ENCODE results near the gene WDR89. TPM values are rescaled to one million over a fixed set of nuclear protein-coding genes. Genes with fewer than 3 reads are reported as not detected.
A peak's percentile ranks its signal among the peaks of the same experiment; 100 is the strongest.
"Not testable (repeated sequence)": the region's sequence is repeated elsewhere in the genome, so short reads cannot be mapped to it uniquely, and the experiment has no call there.

WDR89 gene
- total RNA-seq, 1 experiment from 2014 or later: 19.7 TPM

DNA sequence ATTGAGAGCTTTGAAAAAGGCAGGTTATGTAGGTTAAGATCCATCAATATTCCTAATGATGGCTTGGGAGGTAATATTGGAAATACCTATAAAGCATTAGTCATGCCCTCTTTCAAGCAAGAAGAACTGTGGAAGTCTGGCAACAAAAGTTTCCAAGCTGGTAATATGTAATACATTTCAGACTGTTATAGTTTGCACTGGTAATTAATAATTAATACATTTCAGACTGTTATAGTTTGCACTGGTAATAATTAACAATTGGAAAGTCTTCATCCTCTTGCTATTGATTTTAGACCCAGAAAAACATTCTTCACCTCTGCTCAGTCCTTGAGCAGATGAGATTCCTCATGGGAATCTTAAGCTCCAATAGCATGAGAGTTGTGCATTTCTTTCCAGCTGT is 29.0 kb upstream of the WDR89 start:
- peak overlapping the region; percentile 61 for H3K27ac Mint-ChIP-seq (ENCODE audit: unreplicated experiment)
- DNase-seq: no peak
- H3K4me1 Mint-ChIP-seq (ENCODE audit: low read depth, unreplicated experiment): peaks cover 30% of the 10 kb centered on the region
- intact Hi-C loops (cut with micrococcal nuclease; ENCODE audit: unreplicated experiment): loop anchor here (5.0 kb wide), 3 partner anchors 33 to 77 kb away; partner anchors contain the start of gene SGPP1
- CTCF ChIA-PET: interaction anchor here (1.0 to 1.1 kb wide), 3 partner anchors 29 to 100 kb away, joined by 3 to 4 read pairs (median 4); partner anchors contain the start of gene WDR89
- H3K36me3 Mint-ChIP-seq (ENCODE audit: insufficient read depth, unreplicated experiment): no peaks in the 10 kb centered on the region
- H3K27me3 Mint-ChIP-seq (ENCODE audit: unreplicated experiment): no peaks in the 10 kb centered on the region
- peak overlapping the region; percentile 32 for H3K4me3 Mint-ChIP-seq (ENCODE audit: low read depth, unreplicated experiment)
- no TSS peak for BruUV-seq (replicated peaks)
- H3K9me3 Mint-ChIP-seq (ENCODE audit: low read depth, unreplicated experiment): no peaks in the 10 kb centered on the region
- TF ChIP-seq, protein P1, sequence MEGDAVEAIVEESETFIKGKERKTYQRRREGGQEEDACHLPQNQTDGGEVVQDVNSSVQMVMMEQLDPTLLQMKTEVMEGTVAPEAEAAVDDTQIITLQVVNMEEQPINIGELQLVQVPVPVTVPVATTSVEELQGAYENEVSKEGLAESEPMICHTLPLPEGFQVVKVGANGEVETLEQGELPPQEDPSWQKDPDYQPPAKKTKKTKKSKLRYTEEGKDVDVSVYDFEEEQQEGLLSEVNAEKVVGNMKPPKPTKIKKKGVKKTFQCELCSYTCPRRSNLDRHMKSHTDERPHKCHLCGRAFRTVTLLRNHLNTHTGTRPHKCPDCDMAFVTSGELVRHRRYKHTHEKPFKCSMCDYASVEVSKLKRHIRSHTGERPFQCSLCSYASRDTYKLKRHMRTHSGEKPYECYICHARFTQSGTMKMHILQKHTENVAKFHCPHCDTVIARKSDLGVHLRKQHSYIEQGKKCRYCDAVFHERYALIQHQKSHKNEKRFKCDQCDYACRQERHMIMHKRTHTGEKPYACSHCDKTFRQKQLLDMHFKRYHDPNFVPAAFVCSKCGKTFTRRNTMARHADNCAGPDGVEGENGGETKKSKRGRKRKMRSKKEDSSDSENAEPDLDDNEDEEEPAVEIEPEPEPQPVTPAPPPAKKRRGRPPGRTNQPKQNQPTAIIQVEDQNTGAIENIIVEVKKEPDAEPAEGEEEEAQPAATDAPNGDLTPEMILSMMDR (IDR thresholded peaks at IDR 0.05; ENCODE audit: unreplicated experiment): no peak

DNA sequence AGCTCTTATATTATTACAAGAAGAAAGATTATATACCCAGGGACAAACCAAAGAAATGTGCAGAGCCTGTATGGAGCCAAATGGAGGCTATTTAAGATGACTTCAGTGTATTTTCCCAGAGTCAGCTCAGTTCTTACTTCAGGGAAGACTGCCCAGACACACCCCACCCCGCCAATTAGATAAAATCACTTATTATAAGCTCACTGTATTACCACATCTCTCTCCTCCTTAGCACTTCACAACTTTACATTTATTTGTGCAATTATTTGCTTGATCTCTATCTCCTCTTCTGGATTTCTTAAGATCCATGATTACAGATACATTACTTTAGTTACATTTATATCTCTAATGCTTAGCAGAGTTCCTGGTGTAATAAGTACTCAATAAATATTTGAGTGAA is 24.7 kb upstream of the WDR89 start:
- TF ChIP-seq, protein P1 (IDR thresholded peaks at IDR 0.05; ENCODE audit: unreplicated experiment): no peak
- intact Hi-C loops (cut with micrococcal nuclease; ENCODE audit: unreplicated experiment): loop anchor here (10.0 kb wide), 1 partner anchor 198 kb away; no protein-coding TSS in a partner anchor
- CTCF ChIA-PET: interaction anchor here (0.6 to 1.4 kb wide), 3 partner anchors 24 to 74 kb away, joined by 3 read pairs; partner anchors contain the start of gene WDR89
- H3K9me3 Mint-ChIP-seq (ENCODE audit: low read depth, unreplicated experiment): no peaks in the 10 kb centered on the region
- H3K4me1 Mint-ChIP-seq (ENCODE audit: low read depth, unreplicated experiment): peaks cover 16% of the 10 kb centered on the region
- no peak overlapping the region for H3K4me3 Mint-ChIP-seq (ENCODE audit: low read depth, unreplicated experiment)
- no peak for DNase-seq
- H3K27ac Mint-ChIP-seq (ENCODE audit: unreplicated experiment): no peak overlapping the region
- H3K36me3 Mint-ChIP-seq (ENCODE audit: insufficient read depth, unreplicated experiment): no peaks in the 10 kb centered on the region
- no TSS peak for BruUV-seq (replicated peaks)
- no peaks in the 10 kb centered on the region for H3K27me3 Mint-ChIP-seq (ENCODE audit: unreplicated experiment)

DNA sequence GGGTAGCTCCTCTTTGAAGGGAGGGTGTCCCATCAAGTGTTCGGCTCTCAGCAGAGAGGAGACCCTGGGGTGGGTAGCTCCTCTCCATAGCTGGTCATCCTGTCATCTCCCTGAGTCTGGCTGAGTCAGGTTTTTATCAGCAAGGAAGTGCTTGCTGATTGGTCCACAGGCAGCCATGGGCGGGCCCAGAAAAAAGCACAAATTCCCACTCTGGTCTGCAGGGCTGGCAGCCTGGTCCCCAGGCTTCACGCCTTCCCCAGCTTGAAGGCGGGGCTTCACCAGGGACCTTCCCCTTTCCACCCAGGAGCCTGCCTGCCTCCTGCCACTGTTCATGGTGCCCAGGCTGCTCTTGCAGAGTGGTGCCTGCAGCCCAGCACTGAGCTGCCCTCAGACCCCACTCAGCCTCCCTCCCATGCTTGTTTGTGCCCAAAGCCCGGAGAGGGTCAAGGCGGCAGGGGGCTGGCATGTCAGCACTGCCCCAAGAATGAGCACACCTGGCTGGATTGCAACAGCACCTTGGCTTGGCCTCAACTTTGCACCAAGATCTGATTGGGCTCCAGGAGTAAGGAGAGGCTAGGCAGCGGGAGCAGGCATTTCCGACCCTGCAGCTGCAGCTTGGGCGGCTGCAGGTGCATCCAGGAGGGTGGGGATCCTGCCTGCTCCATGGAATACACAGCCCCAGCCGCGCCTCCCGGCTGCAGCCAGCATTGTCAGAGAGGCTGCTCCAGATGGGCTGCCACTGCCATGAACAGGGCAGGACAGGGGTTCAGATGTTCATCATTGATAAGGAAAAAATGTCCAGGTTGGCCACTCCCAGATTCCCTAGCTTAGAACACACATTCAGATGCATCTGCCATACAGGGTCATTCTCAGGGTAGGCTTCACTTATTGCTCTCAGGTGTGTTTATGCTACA is 22.0 kb upstream of the WDR89 start:
- Mint-ChIP-seq H3K27ac (ENCODE audit: unreplicated experiment) (no peak overlapping the region), H3K4me1 (ENCODE audit: low read depth, unreplicated experiment) (peaks cover 34% of the 10 kb centered on the region), H3K4me3 (ENCODE audit: low read depth, unreplicated experiment) (no peak overlapping the region), H3K27me3 (ENCODE audit: unreplicated experiment) (no peaks in the 10 kb centered on the region), H3K9me3 (ENCODE audit: low read depth, unreplicated experiment) (no peaks in the 10 kb centered on the region), H3K36me3 (ENCODE audit: insufficient read depth, unreplicated experiment) (peaks cover 8% of the 10 kb centered on the region)
- no TSS peak for BruUV-seq (replicated peaks)
- CTCF ChIA-PET: interaction anchor here (2.0 kb wide), 1 partner anchor 22 kb away, joined by 6 read pairs; the partner anchor contains the start of gene WDR89
- TF ChIP-seq, protein P1 (IDR thresholded peaks at IDR 0.05; ENCODE audit: unreplicated experiment): no peak
- intact Hi-C loops (cut with micrococcal nuclease; ENCODE audit: unreplicated experiment): loop anchor here (10.0 kb wide), 1 partner anchor 201 kb away; no protein-coding TSS in a partner anchor
- DNase-seq: peak; percentile 76

DNA sequence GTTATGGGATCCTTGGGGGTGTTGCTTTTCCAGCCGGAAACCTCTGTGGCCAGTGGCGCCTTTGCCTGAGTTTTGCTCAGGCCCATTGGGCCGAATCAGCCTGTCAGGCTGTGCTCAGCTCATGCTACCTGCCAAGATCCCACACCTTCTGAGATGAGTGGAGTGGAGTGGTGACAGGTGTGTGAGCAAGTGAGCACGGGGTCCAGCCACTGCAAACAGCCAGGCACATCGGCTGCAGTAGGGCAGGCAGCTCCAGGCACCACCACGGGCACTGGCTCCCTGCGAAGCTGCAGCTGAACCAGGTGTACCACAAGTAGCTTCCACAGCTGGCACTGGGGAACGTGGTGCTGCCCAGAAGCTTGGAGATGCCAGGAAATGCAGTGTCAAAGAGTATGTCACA is 21.1 kb upstream of the WDR89 start:
- CTCF ChIA-PET: interaction anchor here (0.5 to 2.0 kb wide), 2 partner anchors 21 to 1984 kb away, joined by 3 to 6 read pairs; partner anchors contain the start of gene WDR89
- Mint-ChIP-seq H3K27me3 (ENCODE audit: unreplicated experiment) (no peaks in the 10 kb centered on the region), H3K9me3 (ENCODE audit: low read depth, unreplicated experiment) (no peaks in the 10 kb centered on the region), H3K4me3 (ENCODE audit: low read depth, unreplicated experiment) (no peak overlapping the region), H3K36me3 (ENCODE audit: insufficient read depth, unreplicated experiment) (peaks cover 8% of the 10 kb centered on the region), H3K4me1 (ENCODE audit: low read depth, unreplicated experiment) (peaks cover 34% of the 10 kb centered on the region), H3K27ac (ENCODE audit: unreplicated experiment) (no peak overlapping the region)
- TF ChIP-seq, protein P1 (IDR thresholded peaks at IDR 0.05; ENCODE audit: unreplicated experiment): no peak
- DNase-seq: no peak
- no TSS peak for BruUV-seq (replicated peaks)
- intact Hi-C loops (cut with micrococcal nuclease; ENCODE audit: unreplicated experiment): loop anchor here (10.0 kb wide), 1 partner anchor 202 kb away; no protein-coding TSS in a partner anchor

DNA sequence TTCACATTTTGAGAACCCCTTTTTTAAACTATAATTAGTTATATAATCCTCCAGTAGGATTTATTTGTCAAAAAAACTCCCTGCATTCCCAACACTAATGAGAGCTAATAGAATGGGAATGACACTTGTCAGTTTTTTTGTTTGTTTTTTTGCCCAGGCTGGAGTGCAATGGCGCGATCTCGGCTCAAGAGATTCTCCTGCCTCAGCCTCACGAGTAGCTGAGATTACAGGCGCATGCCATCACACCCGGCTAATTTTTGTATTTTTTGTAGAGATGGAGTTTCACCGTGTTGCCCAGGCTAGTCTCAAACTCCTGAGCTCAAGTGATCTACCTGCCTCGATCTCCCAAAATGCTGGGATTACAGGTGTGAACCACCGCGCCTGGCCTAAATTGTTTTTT is 20.2 kb upstream of the WDR89 start:
- H3K4me3 Mint-ChIP-seq (ENCODE audit: low read depth, unreplicated experiment); H3K36me3 Mint-ChIP-seq (ENCODE audit: insufficient read depth, unreplicated experiment); H3K9me3 Mint-ChIP-seq (ENCODE audit: low read depth, unreplicated experiment); H3K27ac Mint-ChIP-seq (ENCODE audit: unreplicated experiment); H3K27me3 Mint-ChIP-seq (ENCODE audit: unreplicated experiment); DNase-seq; BruUV-seq (replicated peaks): not testable (repeated sequence)
- CTCF ChIA-PET: interaction anchor here (0.5 kb wide), 1 partner anchor 96 kb away, joined by 4 read pairs; no protein-coding TSS in a partner anchor
- intact Hi-C loops (cut with micrococcal nuclease; ENCODE audit: unreplicated experiment): loop anchor here (10.0 kb wide), 1 partner anchor 203 kb away; no protein-coding TSS in a partner anchor
- peaks cover 34% of the 10 kb centered on the region for H3K4me1 Mint-ChIP-seq (ENCODE audit: low read depth, unreplicated experiment)
